NCI-H510A treated with DMSO at 0.1 percent for 48 hours (cell line): ENCODE results near the gene ANKRD11.

Experiments used
- DNase-seq: peaks from one replicate; lab custom pipeline; 2025; lab: John Stamatoyannopoulos, UW

ANKRD11 gene

GRCh38 chr16:89506791-89507191, 16.4 kb upstream of the ANKRD11 start:
- DNase-seq, result no peak

- no peak for DNase-seq
Measured at GRCh38 chr16:89506113-89506504, 15.7 kb upstream of the ANKRD11 start.

- peak; percentile 30 for DNase-seq
Measured at GRCh38 chr16:89505204-89506112, 15.1 kb upstream of the ANKRD11 start.

GRCh38 chr16:89504091-89504490, 13.7 kb upstream of the ANKRD11 start:
- no peak for DNase-seq

- DNase-seq, result no peak
Measured at GRCh38 chr16:89502081-89502843, 11.9 kb upstream of the ANKRD11 start.

- no peak for DNase-seq
Measured at GRCh38 chr16:89499767-89500166, 9.4 kb upstream of the ANKRD11 start.

GRCh38 chr16:89498839-89499238, 8.5 kb upstream of the ANKRD11 start:
- DNase-seq, result no peak

- no peak for DNase-seq
Measured at GRCh38 chr16:89495121-89495520, 4.8 kb upstream of the ANKRD11 start.

- no peak for DNase-seq
Measured at GRCh38 chr16:89493776-89494175, 3.4 kb upstream of the ANKRD11 start.

GRCh38 chr16:89491974-89492687, 1.8 kb upstream of the ANKRD11 start:
- DNase-seq, result peak; percentile 4

- DNase-seq, result no peak
Measured at GRCh38 chr16:89491238-89491869, 993 bp upstream of the ANKRD11 start.

- no peak for DNase-seq
Measured at GRCh38 chr16:89489898-89490438, 393 bp downstream of the ANKRD11 start.

- DNase-seq, result no peak
Measured at GRCh38 chr16:89489040-89489897, 1.1 kb downstream of the ANKRD11 start.

GRCh38 chr16:89485701-89486246, 4.6 kb downstream of the ANKRD11 start:
- DNase-seq, result no peak

- DNase-seq, result no peak
Measured at GRCh38 chr16:89484923-89485679, 5.3 kb downstream of the ANKRD11 start.

GRCh38 chr16:89484041-89484501, 6.3 kb downstream of the ANKRD11 start:
- no peak for DNase-seq

- no peak for DNase-seq
Measured at GRCh38 chr16:89482817-89483205, 7.5 kb downstream of the ANKRD11 start.

GRCh38 chr16:89482150-89482816, 8.1 kb downstream of the ANKRD11 start:
- no peak for DNase-seq

GRCh38 chr16:89481356-89481955, 8.9 kb downstream of the ANKRD11 start:
- peak; percentile 8 for DNase-seq
